GM21390 (cell line): Measurements from ENCODE around the gene S100A16.
"Not testable (repeated sequence)": the region's sequence is repeated elsewhere in the genome, so short reads cannot be mapped to it uniquely, and the experiment has no call there.

Experiments used
- ATAC-seq: cut with Tn5 transposase; IDR thresholded peaks from one replicate; pipeline ENCODE4 v1.9.1; 2021; ENCODE audit not compliant: unreplicated experiment

Gene S100A16

GRCh38 chr1:153565529-153566374, 47.2 kb downstream of the S100A16 start, which contains the start of gene S100A2:
TSS of gene S100A2 (minus strand) at chr1:153565844. CDS start at chr1:153563877, 1,967 bp downstream.
- ATAC-seq: no peak

GRCh38 chr1:153563991-153564390, 48.9 kb downstream of the S100A16 start:
- no peak for ATAC-seq

GRCh38 chr1:153563483-153563901, 49.4 kb downstream of the S100A16 start:
- ATAC-seq: no peak

GRCh38 chr1:153562021-153562420, 50.9 kb downstream of the S100A16 start:
- ATAC-seq: not testable (repeated sequence)

- ATAC-seq: no peak
These were observed 51.4 kb downstream of the S100A16 start for GRCh38 chr1:153561466-153561985.

- ATAC-seq: no peak
These were observed 52.0 kb downstream of the S100A16 start for GRCh38 chr1:153560771-153561465.

GRCh38 chr1:153560241-153560640, 52.7 kb downstream of the S100A16 start:
- no peak for ATAC-seq

GRCh38 chr1:153557877-153558276, 55.1 kb downstream of the S100A16 start:
- ATAC-seq: no peak
